Measurements from ENCODE around the gene FAM111B. TPM values are rescaled to one million over a fixed set of nuclear protein-coding genes. Genes with fewer than 3 reads are reported as not detected.
"Not testable (repeated sequence)": the region's sequence is repeated elsewhere in the genome, so short reads cannot be mapped to it uniquely, and the experiment has no call there.

FAM111B gene
- total and polyA plus RNA-seq, 7 experiments from 2014 or later: 0.11 to 79.8 (median 0.42) TPM; not detected in 3

DNA sequence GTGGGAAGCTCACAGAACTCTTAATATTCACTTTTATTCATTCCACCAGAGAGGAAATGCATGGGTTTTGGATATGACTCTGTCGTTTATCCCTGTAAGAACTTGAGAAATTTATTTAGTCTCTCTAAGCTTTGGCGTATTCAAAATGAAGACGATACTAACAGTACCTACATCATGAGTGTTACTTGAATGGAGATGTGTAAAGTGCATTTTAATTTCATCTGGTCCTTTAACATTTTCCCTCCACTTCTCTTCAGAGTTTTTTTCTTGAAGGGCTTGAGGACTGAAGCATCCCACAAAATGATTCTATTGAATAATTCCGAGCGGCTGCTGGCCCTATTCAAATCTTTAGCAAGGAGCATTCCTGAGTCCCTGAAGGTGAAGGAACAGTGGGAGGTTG lies 21.0 kb upstream of the FAM111B start, which contains the start of gene GLYATL1B:
Gene GLYATL1B (plus strand): TSS at position 301 of the 400 bp plus-strand sequence. CDS start 0 bp downstream, at position 301.
- ATAC-seq; H3K9me3 ChIP-seq (ENCODE audit: control insufficient read depth in 2 of 3, low read length in 3 of 3); DNase-seq; CTCF ChIA-PET; H3K4me1 Mint-ChIP-seq; H3K4me3 ChIP-seq (ENCODE audit: low read length); H3K36me3 ChIP-seq (ENCODE audit: control insufficient read depth in 2 of 3, insufficient read depth in 3 of 3, low read length in 3 of 3); intact Hi-C loops (cut with micrococcal nuclease); H3K27me3 ChIP-seq (ENCODE audit: control insufficient read depth in 2 of 2, insufficient read depth in 2 of 2, low read length in 2 of 2); POLR2A ChIA-PET; H3K36me3 Mint-ChIP-seq; H3K9me3 Mint-ChIP-seq; H3K4me3 Mint-ChIP-seq; H3K27ac ChIP-seq (ENCODE audit: low read depth, low read length); H3K27ac Mint-ChIP-seq; H3K4me1 ChIP-seq (ENCODE audit: control insufficient read depth in 2 of 2, insufficient read depth in 2 of 2, low read length in 2 of 2): not testable (repeated sequence)
- H3K27me3 Mint-ChIP-seq: peaks cover 7 to 34% (median 9%) of the 10 kb centered on the region in 5 donors

DNA sequence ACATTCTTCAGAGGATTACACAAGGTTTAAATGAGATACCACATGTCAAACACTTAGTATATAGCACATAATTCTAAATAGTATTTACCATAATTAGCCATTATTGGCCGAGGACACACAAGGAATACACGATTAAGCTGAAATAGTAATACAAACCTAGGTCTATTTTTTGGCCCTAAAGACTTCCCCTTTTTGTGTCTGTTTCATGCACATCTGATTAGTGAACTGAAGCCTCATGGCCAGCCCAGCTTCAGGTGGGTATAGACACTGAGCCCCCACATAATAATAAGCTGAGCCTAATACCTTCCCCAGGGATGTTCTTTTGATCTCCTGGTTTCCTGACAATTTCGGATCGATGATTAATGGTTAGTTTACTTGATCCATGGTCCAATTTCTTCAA lies 18.9 kb upstream of the FAM111B start:
- H3K4me3 ChIP-seq (ENCODE audit: low read length): no peak overlapping the region
- Mint-ChIP-seq H3K27ac (no peak overlapping the region), H3K4me1 (no peaks in the 10 kb centered on the region), H3K27me3 (peaks cover 14 to 26% (median 16%) of the 10 kb centered on the region in 5 donors), H3K36me3 (no peaks in the 10 kb centered on the region), H3K9me3 (no peaks in the 10 kb centered on the region), H3K4me3 (no peak overlapping the region)
- no peak for ATAC-seq
- no peaks in the 10 kb centered on the region for H3K27me3 ChIP-seq (ENCODE audit: control insufficient read depth in 2 of 2, insufficient read depth in 2 of 2, low read length in 2 of 2)
- POLR2A ChIA-PET: no interaction called here
- no peak overlapping the region for H3K27ac ChIP-seq (ENCODE audit: low read depth, low read length)
- H3K4me1 ChIP-seq (ENCODE audit: control insufficient read depth in 2 of 2, insufficient read depth in 2 of 2, low read length in 2 of 2): no peaks in the 10 kb centered on the region
- H3K36me3 ChIP-seq (ENCODE audit: control insufficient read depth in 2 of 3, insufficient read depth in 3 of 3, low read length in 3 of 3): no peaks in the 10 kb centered on the region
- CTCF ChIA-PET: interaction anchor here (0.6 kb wide), 1 partner anchor 9 kb away, joined by 3 read pairs; no protein-coding TSS in a partner anchor
- no peak for DNase-seq
- H3K9me3 ChIP-seq (ENCODE audit: control insufficient read depth in 2 of 3, low read length in 3 of 3): no peaks in the 10 kb centered on the region
- intact Hi-C loops (cut with micrococcal nuclease): no loop called here

- H3K27me3 Mint-ChIP-seq: peaks cover 9 to 38% (median 21%) of the 10 kb centered on the region in 5 donors
- H3K9me3 Mint-ChIP-seq; H3K4me3 ChIP-seq (ENCODE audit: low read length); intact Hi-C loops (cut with micrococcal nuclease); ATAC-seq; H3K4me1 ChIP-seq (ENCODE audit: control insufficient read depth in 2 of 2, insufficient read depth in 2 of 2, low read length in 2 of 2); POLR2A ChIA-PET; H3K36me3 Mint-ChIP-seq; H3K9me3 ChIP-seq (ENCODE audit: control insufficient read depth in 2 of 3, low read length in 3 of 3); H3K27me3 ChIP-seq (ENCODE audit: control insufficient read depth in 2 of 2, insufficient read depth in 2 of 2, low read length in 2 of 2); H3K27ac ChIP-seq (ENCODE audit: low read depth, low read length); H3K36me3 ChIP-seq (ENCODE audit: control insufficient read depth in 2 of 3, insufficient read depth in 3 of 3, low read length in 3 of 3); H3K4me3 Mint-ChIP-seq; DNase-seq; H3K4me1 Mint-ChIP-seq; H3K27ac Mint-ChIP-seq: not testable (repeated sequence)
- CTCF ChIA-PET: interaction anchor here (1.5 kb wide), 1 partner anchor 65 kb away, joined by 7 read pairs; no protein-coding TSS in a partner anchor
Observed at GRCh38 chr11:59093576-59093975, 13.5 kb upstream of the FAM111B start.

DNA sequence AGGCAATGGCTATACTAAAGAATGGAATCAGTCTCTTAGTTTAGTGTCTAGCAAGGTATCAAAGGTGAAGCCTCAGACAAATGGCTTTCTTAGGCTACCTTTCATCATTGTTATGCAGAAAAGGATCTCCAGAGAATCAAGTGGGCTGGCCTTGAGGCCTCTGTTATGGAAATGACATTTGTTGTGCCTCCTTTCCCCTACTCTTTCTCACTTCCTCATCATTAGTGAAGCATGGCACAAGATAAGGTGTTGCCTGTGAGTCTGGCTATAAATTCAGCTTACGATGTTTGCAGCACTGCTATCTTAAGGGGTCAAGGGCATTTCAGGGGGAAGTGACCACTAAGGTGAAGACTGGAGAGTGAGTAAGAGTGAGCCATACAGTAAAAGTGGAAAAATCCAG lies 11.8 kb upstream of the FAM111B start:
- intact Hi-C loops (cut with micrococcal nuclease): not testable (repeated sequence)

DNA sequence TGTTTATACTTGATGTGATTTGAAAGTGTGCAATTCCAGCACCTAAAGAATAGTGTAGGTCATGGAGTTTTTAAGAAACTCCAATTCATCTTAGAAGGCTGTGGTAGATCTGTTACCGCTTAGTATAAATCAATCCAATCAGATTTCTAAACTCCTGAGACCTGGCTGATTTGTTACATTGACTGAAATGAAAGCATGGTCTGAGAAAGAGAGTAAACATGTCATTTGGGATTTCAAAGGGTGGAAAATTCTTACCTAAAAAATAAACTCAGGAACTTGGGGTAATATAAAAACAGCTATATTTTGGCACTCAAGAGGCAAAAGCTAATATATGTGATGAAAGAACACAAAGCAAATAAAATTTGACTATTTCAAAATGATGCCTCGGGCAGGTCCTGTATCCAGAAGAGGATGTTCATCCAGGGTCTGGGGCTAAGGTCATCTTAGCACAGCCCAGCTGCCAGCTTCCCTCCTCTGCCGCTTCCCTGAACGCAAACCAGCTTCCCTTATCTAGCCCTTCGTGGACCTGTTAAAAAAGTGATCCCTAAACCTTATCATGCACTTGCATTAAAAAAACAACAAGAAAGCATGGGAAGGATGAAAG lies 11.0 kb upstream of the FAM111B start:
- H3K36me3 ChIP-seq (ENCODE audit: control insufficient read depth in 2 of 3, insufficient read depth in 3 of 3, low read length in 3 of 3); H3K4me1 Mint-ChIP-seq; H3K27me3 ChIP-seq (ENCODE audit: control insufficient read depth in 2 of 2, insufficient read depth in 2 of 2, low read length in 2 of 2); DNase-seq; H3K9me3 ChIP-seq (ENCODE audit: control insufficient read depth in 2 of 3, low read length in 3 of 3); POLR2A ChIA-PET; H3K36me3 Mint-ChIP-seq; H3K4me1 ChIP-seq (ENCODE audit: control insufficient read depth in 2 of 2, insufficient read depth in 2 of 2, low read length in 2 of 2); H3K4me3 Mint-ChIP-seq; H3K27ac ChIP-seq (ENCODE audit: low read depth, low read length); H3K27ac Mint-ChIP-seq; intact Hi-C loops (cut with micrococcal nuclease); H3K9me3 Mint-ChIP-seq; H3K4me3 ChIP-seq (ENCODE audit: low read length); ATAC-seq: not testable (repeated sequence)
- CTCF ChIA-PET: interaction anchor here (1.1 to 1.9 kb wide), 4 partner anchors 40 to 64 kb away, joined by 3 to 10 read pairs (median 6); no protein-coding TSS in a partner anchor
- peaks cover 21 to 44% (median 35%) of the 10 kb centered on the region in 5 donors for H3K27me3 Mint-ChIP-seq

More for the DNA sequence above, 11.8 kb upstream of the FAM111B start:
- peaks cover 13 to 45% (median 31%) of the 10 kb centered on the region in 5 donors for H3K27me3 Mint-ChIP-seq
- H3K27ac Mint-ChIP-seq; H3K4me3 Mint-ChIP-seq; POLR2A ChIA-PET; H3K36me3 Mint-ChIP-seq; ATAC-seq; DNase-seq; H3K4me1 Mint-ChIP-seq; H3K9me3 Mint-ChIP-seq; H3K4me3 ChIP-seq (ENCODE audit: low read length); H3K36me3 ChIP-seq (ENCODE audit: control insufficient read depth in 2 of 3, insufficient read depth in 3 of 3, low read length in 3 of 3); H3K27ac ChIP-seq (ENCODE audit: low read depth, low read length); H3K9me3 ChIP-seq (ENCODE audit: control insufficient read depth in 2 of 3, low read length in 3 of 3); H3K27me3 ChIP-seq (ENCODE audit: control insufficient read depth in 2 of 2, insufficient read depth in 2 of 2, low read length in 2 of 2); H3K4me1 ChIP-seq (ENCODE audit: control insufficient read depth in 2 of 2, insufficient read depth in 2 of 2, low read length in 2 of 2): not testable (repeated sequence)
- CTCF ChIA-PET: interaction anchor here (1.5 to 1.9 kb wide), 2 partner anchors 41 to 63 kb away, joined by 7 to 10 read pairs; no protein-coding TSS in a partner anchor

GRCh38 chr11:59097113-59097708 lies 9.8 kb upstream of the FAM111B start:
- Mint-ChIP-seq H3K27me3 (peaks cover 26 to 44% (median 34%) of the 10 kb centered on the region in 5 donors), H3K9me3 (no peaks in the 10 kb centered on the region), H3K4me1 (peaks cover 0 to 11% (median 6%) of the 10 kb centered on the region in 7 donors), H3K27ac (no peak overlapping the region), H3K4me3 (no peak overlapping the region), H3K36me3 (no peaks in the 10 kb centered on the region)
- intact Hi-C loops (cut with micrococcal nuclease): loop anchor here (1.0 kb wide), 2 partner anchors 39 to 61 kb away; no protein-coding TSS in a partner anchor
- DNase-seq (peak; percentile 31 to 66 (median 58)), ATAC-seq (peak; percentile 84)
- no peaks in the 10 kb centered on the region for H3K9me3 ChIP-seq (ENCODE audit: control insufficient read depth in 2 of 3, low read length in 3 of 3)
- POLR2A ChIA-PET: interaction anchor here (0.6 kb wide), 1 partner anchor 76 kb away, joined by 3 read pairs; no protein-coding TSS in a partner anchor
- CTCF ChIA-PET: interaction anchor here (0.6 to 1.8 kb wide), 5 partner anchors 9 to 63 kb away, joined by 3 to 12 read pairs (median 6); no protein-coding TSS in a partner anchor
- no peaks in the 10 kb centered on the region for H3K4me1 ChIP-seq (ENCODE audit: control insufficient read depth in 2 of 2, insufficient read depth in 2 of 2, low read length in 2 of 2)
- H3K27me3 ChIP-seq (ENCODE audit: control insufficient read depth in 2 of 2, insufficient read depth in 2 of 2, low read length in 2 of 2): no peaks in the 10 kb centered on the region
- no peaks in the 10 kb centered on the region for H3K36me3 ChIP-seq (ENCODE audit: control insufficient read depth in 2 of 3, insufficient read depth in 3 of 3, low read length in 3 of 3)
- H3K27ac ChIP-seq (ENCODE audit: low read depth, low read length): no peak overlapping the region
- no peak overlapping the region for H3K4me3 ChIP-seq (ENCODE audit: low read length)

All from naive thymus-derived CD4-positive, alpha-beta T cell (primary cell).